SW 1271 (cell line): ENCODE data around the gene KCNG4.
"Not testable (repeated sequence)": the region's sequence is repeated elsewhere in the genome, so short reads cannot be mapped to it uniquely, and the experiment has no call there.

Experiments
- DNase-seq, 2 experiments: peaks; one replicate each; lab custom pipeline; 2025; lab: John Stamatoyannopoulos, UW

KCNG4 gene

DNA sequence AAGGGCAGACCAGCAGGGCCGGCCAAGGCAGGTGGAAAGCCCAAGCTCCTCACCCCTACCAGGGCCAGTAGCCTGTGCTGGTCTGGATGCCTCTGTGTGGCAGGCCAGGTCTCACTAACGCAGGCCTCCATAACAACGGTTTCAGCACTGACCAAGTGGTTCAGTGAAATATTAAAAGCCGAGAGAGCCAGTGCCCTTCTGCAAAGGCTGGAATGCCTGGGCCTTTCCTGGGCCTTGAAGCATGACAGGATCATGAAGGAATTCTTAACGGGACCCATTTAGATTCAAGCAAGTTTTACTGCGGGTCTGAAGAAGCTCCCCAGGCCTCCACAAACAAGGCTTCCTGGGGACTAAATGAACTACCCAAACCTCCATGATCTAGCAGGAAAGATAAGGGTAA lies 32.6 kb downstream of the KCNG4 start:
- no peak for DNase-seq

DNA sequence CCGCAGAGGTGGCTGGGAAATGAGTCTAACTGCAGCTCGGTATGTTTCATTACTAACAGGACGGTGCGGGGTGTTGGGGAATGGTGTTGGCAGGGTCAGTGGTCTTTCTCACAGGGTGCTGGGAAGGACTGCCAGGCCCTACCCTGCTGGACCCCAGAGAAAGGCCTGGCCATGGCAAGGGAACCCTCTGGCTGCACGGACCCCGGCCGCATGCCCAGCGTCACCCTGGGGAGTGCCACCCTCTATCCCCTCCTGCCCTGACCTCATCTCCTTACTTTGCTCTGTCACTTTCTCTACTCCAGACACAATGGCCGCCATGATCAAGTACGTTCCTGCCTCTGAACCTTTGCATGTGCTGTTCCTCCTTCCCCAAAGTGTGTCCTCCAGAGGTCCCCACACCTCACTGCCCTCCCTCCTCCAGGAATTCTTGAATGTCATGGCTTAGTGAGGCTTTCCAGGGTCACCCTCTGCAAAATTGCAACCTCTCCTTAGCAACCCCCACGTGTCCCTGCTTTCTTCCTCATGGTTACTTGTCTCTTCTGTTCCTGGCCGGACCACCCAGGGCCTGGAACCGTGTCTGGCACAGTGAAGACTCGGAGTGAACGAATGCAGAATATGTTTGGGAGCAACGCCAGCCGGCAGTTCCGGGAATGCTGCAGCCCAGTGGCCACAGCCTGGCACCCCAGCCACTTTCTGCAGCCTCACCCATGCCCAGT lies 33.7 kb downstream of the KCNG4 start:
- no peak for DNase-seq

- not testable (repeated sequence) for DNase-seq
Observed at GRCh38 chr16:84205123-84205522, 34.7 kb downstream of the KCNG4 start.

DNA sequence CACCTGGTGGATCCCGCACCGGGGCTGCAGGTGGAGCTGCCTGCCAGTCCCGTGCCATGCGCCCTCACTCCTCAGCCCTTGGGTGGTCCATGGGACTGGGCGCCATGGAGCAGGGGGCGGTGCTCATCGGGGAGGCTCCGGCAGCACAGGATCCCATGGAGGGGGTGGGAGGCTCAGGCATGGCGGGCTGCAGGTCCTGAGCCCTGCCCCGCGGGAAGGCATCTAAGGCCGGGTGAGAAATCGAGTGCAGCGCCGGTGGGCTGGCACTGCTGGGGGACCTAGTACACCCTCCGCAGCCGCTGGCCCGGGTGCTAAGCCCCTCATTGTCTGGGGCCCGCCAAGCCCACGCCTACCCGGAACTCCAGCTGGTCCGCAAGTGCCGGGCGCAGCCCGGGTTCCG lies 35.3 kb downstream of the KCNG4 start:
- DNase-seq: not testable (repeated sequence)

- DNase-seq: no peak
Observed at GRCh38 chr16:84199861-84200260, 40.0 kb downstream of the KCNG4 start.

DNA sequence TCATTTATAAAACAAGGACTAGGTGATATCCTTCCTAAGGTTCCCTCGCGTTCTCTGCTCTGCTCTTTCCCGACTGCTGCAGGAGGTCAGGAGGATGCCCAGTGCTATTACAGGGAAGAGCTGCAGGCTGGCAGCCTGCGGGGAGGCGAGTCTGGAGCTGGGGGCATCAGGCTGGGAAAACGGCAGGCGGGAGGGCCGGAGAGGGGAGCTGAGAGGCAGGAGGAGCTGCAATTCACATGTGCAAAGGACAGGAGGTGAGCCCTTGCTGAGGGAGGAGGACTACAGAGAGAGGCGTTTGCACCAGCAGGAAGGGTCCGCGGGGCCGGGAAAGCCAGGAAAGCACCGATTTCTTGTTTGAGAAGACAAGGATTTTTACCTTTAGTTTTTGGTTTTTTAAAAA lies 40.7 kb downstream of the KCNG4 start:
- DNase-seq: no peak

DNA sequence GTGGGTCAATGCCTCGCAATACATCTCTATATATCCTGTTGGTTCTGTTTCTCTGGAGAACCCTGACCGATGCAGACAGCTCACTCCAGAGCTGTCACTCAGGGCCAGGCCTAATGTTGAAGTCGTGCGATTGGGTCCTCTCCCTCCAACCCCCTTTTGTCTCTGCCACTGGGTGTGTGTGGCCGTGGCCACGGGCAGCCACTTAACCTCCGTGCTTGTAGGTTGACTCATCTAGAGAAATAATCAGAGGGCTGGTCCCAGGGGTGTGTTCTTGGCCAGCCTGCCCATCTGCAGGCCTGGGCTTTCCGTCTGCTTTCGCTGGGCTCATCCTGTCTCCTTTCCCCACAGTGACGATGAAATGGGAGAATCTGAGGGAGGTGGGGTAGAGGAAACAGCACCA lies 41.4 kb downstream of the KCNG4 start:
- no peak for DNase-seq

DNA sequence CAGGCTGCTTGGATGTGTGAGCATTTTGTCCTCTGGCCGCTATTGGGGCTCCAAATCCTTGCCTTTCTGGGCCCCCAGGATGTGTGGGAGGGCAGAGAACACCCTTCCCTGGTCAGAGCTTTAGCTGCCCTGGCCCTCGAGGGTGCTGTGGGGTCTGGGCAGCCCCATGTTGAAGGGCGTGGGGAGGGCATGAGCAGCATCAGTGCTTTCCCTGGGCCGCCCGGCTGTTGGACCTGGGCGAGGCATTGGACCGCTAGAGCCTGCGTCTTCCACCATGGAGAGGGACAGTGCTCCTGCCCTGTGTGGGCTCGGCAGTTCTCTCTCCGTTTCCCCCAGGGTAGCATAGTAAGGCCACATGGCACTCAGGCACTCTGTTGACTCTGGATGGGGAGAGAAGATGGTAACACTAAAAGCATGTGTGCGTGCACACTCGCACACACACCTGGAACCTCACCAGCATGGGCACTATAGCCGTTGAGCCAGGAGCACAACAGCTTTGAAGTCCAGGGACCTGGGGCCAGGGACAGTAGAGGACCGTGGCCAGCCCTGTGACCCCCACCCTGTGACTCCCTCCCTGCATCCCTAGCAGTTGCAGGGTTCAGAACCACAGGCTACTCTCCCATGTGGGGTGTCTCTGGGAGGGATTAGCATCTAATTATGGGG lies 42.2 kb downstream of the KCNG4 start:
- DNase-seq: no peak

- DNase-seq: no peak
Observed at GRCh38 chr16:84196727-84197394, 43.0 kb downstream of the KCNG4 start.

- DNase-seq: no peak
Observed at GRCh38 chr16:84196101-84196500, 43.7 kb downstream of the KCNG4 start.

- no peak for DNase-seq
Observed at GRCh38 chr16:84195201-84196093, 44.4 kb downstream of the KCNG4 start.

- DNase-seq: no peak
Observed at GRCh38 chr16:84194470-84195200, 45.2 kb downstream of the KCNG4 start.

DNA sequence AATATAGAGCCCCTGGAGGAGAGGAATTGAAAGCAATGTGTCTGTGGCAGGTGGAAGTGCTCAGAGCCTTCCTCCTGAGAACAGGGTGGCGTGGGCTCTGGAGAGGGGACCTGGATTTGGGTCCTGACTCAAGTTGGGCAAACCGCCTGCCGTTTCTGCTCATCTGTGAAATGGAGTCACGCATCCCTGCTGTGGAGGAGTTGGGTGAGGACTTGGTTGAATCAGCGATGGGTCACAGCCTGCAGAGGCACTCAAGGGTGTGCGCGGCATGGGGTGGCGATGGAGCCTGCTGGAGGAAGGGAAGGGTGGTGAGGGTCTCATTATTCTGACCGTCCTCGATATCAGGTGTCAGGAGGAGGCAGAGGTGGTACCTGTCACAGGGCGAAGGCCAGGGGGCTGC lies 45.8 kb downstream of the KCNG4 start:
- no peak for DNase-seq

DNA sequence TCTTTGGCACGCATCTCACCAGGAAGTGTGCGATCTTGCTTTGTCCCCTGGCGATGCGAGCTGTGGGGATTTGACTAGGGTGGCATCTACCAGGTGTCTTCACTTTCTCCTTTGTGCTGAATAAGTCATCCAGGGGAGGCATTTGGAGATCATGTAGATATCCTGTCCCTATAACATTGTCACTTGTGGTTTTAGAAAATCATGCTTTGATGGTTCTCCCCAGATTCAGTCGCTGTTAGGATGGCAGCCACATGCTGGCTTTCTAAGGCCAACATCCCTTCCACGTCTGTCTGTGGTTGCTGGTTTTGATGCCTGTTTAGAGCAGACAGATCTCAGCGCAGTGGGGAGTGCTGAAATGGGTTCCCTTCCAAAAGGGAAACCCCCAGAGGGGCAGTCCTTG lies 46.3 kb downstream of the KCNG4 start:
- no peak for DNase-seq

DNA sequence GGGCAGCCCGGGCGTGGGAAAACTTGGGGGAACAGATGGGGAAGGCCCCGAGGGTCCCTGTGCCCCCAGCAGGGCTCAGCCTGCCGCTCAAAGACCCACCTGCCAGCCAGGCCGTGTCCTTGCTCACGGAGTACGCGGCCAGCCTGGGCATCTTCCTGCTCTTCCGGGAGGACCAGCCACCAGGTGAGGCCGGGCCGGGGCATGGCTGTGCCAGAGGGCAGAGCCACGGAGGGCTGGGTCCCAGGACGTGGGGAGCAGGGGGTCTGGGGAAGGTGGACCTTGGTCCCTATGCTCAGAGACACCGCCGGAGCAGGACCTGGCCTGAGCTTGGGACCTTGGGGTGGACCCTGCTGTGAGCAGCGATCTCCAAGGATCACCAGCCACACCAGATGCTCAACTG lies 48.3 kb downstream of the KCNG4 start:
- no peak for DNase-seq

DNA sequence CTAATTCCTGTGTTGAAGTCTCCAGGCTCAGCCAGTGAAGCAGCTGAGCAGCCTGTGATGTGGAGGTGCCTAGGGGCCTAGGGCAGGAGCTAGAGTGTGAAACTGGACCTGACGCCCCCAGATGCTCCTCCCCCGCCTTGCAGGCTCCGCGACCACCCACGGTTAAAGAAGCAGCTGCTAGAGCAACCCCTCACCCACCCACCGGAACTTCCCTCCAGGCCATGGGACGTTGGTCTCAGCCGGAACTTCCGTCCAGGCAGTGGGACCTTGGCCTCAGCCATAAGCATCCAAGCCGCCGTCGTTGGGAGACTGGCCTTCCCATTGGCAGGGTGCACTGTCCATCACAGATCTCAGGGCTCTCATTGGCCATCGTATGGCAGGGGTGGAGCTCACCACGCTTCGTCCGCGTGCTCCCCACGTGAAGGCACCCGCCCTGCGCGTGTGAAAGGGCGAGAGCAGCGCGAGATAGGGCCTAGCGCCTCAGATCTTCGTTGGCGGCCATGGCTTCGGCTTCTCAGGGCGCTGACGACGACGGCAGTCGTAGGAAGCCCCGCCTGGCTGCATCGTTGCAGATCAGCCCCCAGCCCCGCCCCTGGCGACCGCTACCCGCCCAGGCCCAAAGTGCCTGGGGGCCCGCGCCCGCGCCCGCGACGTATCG lies 49.0 kb downstream of the KCNG4 start, which contains the start of gene ADAD2:
ADAD2 (plus strand) TSS at position 427 of the 658 bp plus-strand sequence; CDS start at position 501, 74 bp downstream.
- DNase-seq: no peak

- peak; percentile 71 to 81 for DNase-seq
Observed at GRCh38 chr16:84186685-84187437, 53.0 kb downstream of the KCNG4 start, which contains the start of gene TAF1C. Gene TAF1C, minus strand, starts transcription at chr16:84187057. Its CDS starts 2,069 bp downstream, at chr16:84184988.

DNA sequence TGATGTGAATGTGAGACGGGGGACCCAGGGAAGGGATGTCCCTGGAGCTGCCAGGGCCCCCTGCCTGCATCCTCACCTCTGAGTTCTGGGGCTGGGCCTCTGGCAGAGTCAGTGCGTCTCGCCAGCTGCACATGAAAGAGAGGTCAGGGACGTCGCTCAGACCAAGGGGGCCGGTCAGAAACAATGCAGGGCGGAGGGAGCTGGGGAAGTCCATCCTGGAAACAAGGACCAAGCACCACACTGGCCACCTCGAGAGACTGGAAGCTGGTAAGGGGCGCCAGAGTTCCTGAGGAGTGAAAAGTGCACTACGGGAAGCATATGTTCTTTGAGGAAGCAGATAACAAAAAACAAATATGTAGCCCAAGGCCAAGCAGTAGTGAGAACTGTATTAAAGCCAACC lies 55.0 kb downstream of the KCNG4 start:
- no peak for DNase-seq

GRCh38 chr16:84183911-84184591 lies 55.8 kb downstream of the KCNG4 start:
- no peak for DNase-seq

DNA sequence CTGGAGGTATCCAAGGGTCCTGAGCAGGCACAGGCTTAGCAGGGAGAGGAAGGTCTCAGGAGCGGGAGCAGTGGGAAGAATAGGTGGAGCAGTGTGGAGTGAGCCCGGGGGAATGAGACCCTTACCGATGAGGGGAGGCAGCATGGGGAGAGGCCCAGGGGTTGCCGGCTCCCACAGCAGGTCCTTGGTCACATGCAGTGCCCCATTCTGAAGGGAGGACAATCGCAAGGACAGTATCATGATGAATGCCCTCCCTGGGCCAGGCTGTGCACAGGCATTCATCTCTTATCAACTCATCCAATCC lies 56.3 kb downstream of the KCNG4 start:
- DNase-seq: no peak
